Gastrocnemius medialis (tissue), 4 donors: ENCODE measurements around the gene ACAA2. TPM values are rescaled to one million over a fixed set of nuclear protein-coding genes. Genes with fewer than 3 reads are reported as not detected.
A peak's percentile ranks its signal among the peaks of the same experiment; 100 is the strongest.

Experiments used
- ATAC-seq, 2 donors: fragments of 150-250 bp; one replicate each; pipeline ENCODE4 v1.9.1; 2016
- DNase-seq, 2 donors: peaks; one replicate each; pipeline ENCODE4 v3.0.0-alpha.2; 2019
- H3K27ac ChIP-seq, 4 donors: fragments of 200-600 bp; sonication (generic); 1 replicate in 1 of 4; 2 replicates in 3 of 4; pipeline ENCODE4 v1.5.1; 2016 to 2018; ENCODE audit warnings: mild to moderate bottlenecking in 2 of 4, moderate library complexity in 1 of 4
- H3K27me3 ChIP-seq, 3 donors: fragments of 200-600 bp; sonication (generic) in 2 of 3; 1 replicate in 1 of 3; 2 replicates in 2 of 3; pipeline versions ENCODE4 v1.5.1 to v1.6.0; 2016 to 2019; ENCODE audit warnings: mild to moderate bottlenecking in 1 of 3, moderate library complexity in 1 of 3
- H3K36me3 ChIP-seq, 2 donors: fragments of 200-600 bp; sonication (generic) in 1 of 2; one replicate each; pipeline ENCODE4 v1.5.1; 2017 to 2018
- H3K4me1 ChIP-seq, 2 donors: fragments of 200-600 bp; sonication (generic) in 1 of 2; one replicate each; pipeline ENCODE4 v1.5.1; 2016 to 2017; ENCODE audit warnings: mild to moderate bottlenecking in 2 of 2
- H3K4me3 ChIP-seq, 4 donors: fragments of 200-600 bp; sonication (generic) in 3 of 4; 1 replicate in 1 of 4; 2 replicates in 3 of 4; pipeline ENCODE4 v1.5.1; 2016 to 2019; ENCODE audit warnings: mild to moderate bottlenecking in 2 of 4
- H3K9me3 ChIP-seq, 3 donors: fragments of 200-600 bp; sonication (generic) in 2 of 3; 1 replicate in 1 of 3; 2 replicates in 2 of 3; pipeline ENCODE4 v1.5.1; 2016 to 2019
- POLR2A ChIP-seq, 2 donors: fragments of 450-650 bp; IDR thresholded peaks; one replicate each; pipeline ENCODE4 v1.6.1; 2017; ENCODE audit warnings: antibody characterized with exemption in 2 of 2, mild to moderate bottlenecking in 2 of 2, moderate library complexity in 2 of 2
- in situ Hi-C, 4 donors: fragments of 200-750 bp; cut with MboI; loops; one replicate each; pipeline versions ENCODE4 v1.15.0 to v1.8.0; 2017; ENCODE audit warnings: low sequenced_read_pairs in 4 of 4
- intact Hi-C: fragments of 100-400 bp; cut with DNase I; formaldehyde crosslinking; loops from one replicate; pipeline ENCODE4 v1.15.1; 2023; ENCODE audit warnings: low total_unique reads
- total RNA-seq, 4 donors: library from RNA; depleted of rRNA; stranded (reverse); fragments of >200 nt; gene quantifications; one replicate each; pipeline versions ENCODE4 v1.1.0 to v1.2.3, GENCODE V29; 2016
- TF ChIP-seq, protein P1 (sequence below), 5 experiments: fragments of 450-650 bp in 3 of 5; fragments of 200-600 bp in 2 of 5; sonication (generic) in 2 of 5; IDR thresholded peaks in 4 of 5; conservative IDR thresholded peaks in 1 of 5; 1 replicate in 4 of 5; 2 replicates in 1 of 5; pipeline ENCODE4 v1.5.1; 2016 to 2019; ENCODE audit warnings: antibody characterized with exemption in 5 of 5, mild to moderate bottlenecking in 3 of 5, moderate library complexity in 3 of 5

The ACAA2 gene
- total RNA-seq, 4 donors from 2014 or later: 73.7 to 95.7 (median 79.6) TPM

- intact Hi-C loops: no loop called here
- H3K4me1 ChIP-seq: peaks cover 5 to 10% of the 10 kb centered on the region in 2 donors
- no peak for DNase-seq
- no peak for ATAC-seq
- TF ChIP-seq POLR2A (IDR thresholded peaks at IDR 0.05): no peak
- TF ChIP-seq, protein P1, sequence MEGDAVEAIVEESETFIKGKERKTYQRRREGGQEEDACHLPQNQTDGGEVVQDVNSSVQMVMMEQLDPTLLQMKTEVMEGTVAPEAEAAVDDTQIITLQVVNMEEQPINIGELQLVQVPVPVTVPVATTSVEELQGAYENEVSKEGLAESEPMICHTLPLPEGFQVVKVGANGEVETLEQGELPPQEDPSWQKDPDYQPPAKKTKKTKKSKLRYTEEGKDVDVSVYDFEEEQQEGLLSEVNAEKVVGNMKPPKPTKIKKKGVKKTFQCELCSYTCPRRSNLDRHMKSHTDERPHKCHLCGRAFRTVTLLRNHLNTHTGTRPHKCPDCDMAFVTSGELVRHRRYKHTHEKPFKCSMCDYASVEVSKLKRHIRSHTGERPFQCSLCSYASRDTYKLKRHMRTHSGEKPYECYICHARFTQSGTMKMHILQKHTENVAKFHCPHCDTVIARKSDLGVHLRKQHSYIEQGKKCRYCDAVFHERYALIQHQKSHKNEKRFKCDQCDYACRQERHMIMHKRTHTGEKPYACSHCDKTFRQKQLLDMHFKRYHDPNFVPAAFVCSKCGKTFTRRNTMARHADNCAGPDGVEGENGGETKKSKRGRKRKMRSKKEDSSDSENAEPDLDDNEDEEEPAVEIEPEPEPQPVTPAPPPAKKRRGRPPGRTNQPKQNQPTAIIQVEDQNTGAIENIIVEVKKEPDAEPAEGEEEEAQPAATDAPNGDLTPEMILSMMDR (IDR thresholded peaks at IDR 0.05 in 4 of 5, conservative IDR thresholded peaks at IDR 0.05 in 1 of 5): no peak
- H3K36me3 ChIP-seq: no peaks in the 10 kb centered on the region
- H3K27me3 ChIP-seq: peaks cover 3 to 11% (median 9%) of the 10 kb centered on the region in 3 donors
- no peak overlapping the region for H3K27ac ChIP-seq
- no peak overlapping the region for H3K4me3 ChIP-seq
- in situ Hi-C loops: no loop called here
- no peaks in the 10 kb centered on the region for H3K9me3 ChIP-seq
Measured at GRCh38 chr18:49844903-49845302, 31.6 kb upstream of the ACAA2 start.

GRCh38 chr18:49843778-49844625, 30.7 kb upstream of the ACAA2 start:
- H3K36me3 ChIP-seq: no peaks in the 10 kb centered on the region
- in situ Hi-C loops (no loop called here), intact Hi-C loops (no loop called here)
- H3K4me1 ChIP-seq: peaks cover 5 to 10% of the 10 kb centered on the region in 2 donors
- no peaks in the 10 kb centered on the region for H3K9me3 ChIP-seq
- TF ChIP-seq, protein P1 (IDR thresholded peaks at IDR 0.05 in 4 of 5, conservative IDR thresholded peaks at IDR 0.05 in 1 of 5): no peak
- no peak for TF ChIP-seq POLR2A (IDR thresholded peaks at IDR 0.05)
- H3K4me3 ChIP-seq: no peak overlapping the region
- DNase-seq (no peak), ATAC-seq (peak in 1 of 2 donors; percentile 79)
- no peak overlapping the region for H3K27ac ChIP-seq
- H3K27me3 ChIP-seq: peaks cover under 1 to 5% (median 3%) of the 10 kb centered on the region in 3 donors

- Histone ChIP-seq H3K4me1 (peaks cover 5 to 10% of the 10 kb centered on the region in 2 donors), H3K36me3 (no peaks in the 10 kb centered on the region), H3K4me3 (no peak overlapping the region), H3K27me3 (no peaks in the 10 kb centered on the region), H3K9me3 (no peaks in the 10 kb centered on the region), H3K27ac (no peak overlapping the region)
- no peak for DNase-seq
- ATAC-seq: no peak
- in situ Hi-C loops (no loop called here), intact Hi-C loops (no loop called here)
- TF ChIP-seq POLR2A (IDR thresholded peaks at IDR 0.05): no peak
- TF ChIP-seq, protein P1 (IDR thresholded peaks at IDR 0.05 in 4 of 5, conservative IDR thresholded peaks at IDR 0.05 in 1 of 5): no peak
Measured at GRCh38 chr18:49843131-49843530, 29.8 kb upstream of the ACAA2 start.

DNA sequence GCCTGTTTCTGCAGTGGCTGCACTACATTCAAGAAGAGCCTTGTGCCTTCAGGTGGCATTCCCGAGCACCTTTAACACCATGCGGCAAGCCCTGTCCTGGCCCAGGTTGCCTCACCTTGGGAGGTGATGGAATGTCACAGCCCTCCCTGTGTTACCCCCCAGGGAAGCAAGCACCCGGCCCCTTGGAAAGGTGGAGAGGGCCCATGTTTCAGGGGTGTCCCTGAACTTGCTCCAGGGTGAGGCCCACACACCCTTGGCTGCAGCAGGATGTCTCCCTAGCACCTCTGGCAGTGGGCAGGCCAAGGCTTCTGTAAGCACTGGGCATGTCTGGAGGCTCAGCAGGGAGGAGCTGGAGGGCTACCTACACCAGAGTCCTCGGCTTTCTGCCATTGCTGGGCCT, 29.3 kb upstream of the ACAA2 start:
- no peak overlapping the region for H3K4me3 ChIP-seq
- no peak for ATAC-seq
- intact Hi-C loops: no loop called here
- in situ Hi-C loops: no loop called here
- TF ChIP-seq, protein P1 (IDR thresholded peaks at IDR 0.05 in 4 of 5, conservative IDR thresholded peaks at IDR 0.05 in 1 of 5): no peak
- no peak for TF ChIP-seq POLR2A (IDR thresholded peaks at IDR 0.05)
- H3K27me3 ChIP-seq: no peaks in the 10 kb centered on the region
- H3K4me1 ChIP-seq: peaks cover 5 to 10% of the 10 kb centered on the region in 2 donors
- H3K27ac ChIP-seq: no peak overlapping the region
- H3K36me3 ChIP-seq: no peaks in the 10 kb centered on the region
- H3K9me3 ChIP-seq: no peaks in the 10 kb centered on the region
- no peak for DNase-seq
